GM19452 (cell line): ENCODE results near the gene ATP6V1F.
A peak's percentile ranks its signal among the peaks of the same experiment; 100 is the strongest.

ENCODE experiments used
- ATAC-seq: cut with Tn5 transposase; IDR thresholded peaks from one replicate; pipeline ENCODE4 v1.9.1; 2021; ENCODE audit not compliant: unreplicated experiment

ATP6V1F gene

GRCh38 chr7:128881458-128882125, 18.9 kb downstream of the ATP6V1F start:
- ATAC-seq: no peak

DNA sequence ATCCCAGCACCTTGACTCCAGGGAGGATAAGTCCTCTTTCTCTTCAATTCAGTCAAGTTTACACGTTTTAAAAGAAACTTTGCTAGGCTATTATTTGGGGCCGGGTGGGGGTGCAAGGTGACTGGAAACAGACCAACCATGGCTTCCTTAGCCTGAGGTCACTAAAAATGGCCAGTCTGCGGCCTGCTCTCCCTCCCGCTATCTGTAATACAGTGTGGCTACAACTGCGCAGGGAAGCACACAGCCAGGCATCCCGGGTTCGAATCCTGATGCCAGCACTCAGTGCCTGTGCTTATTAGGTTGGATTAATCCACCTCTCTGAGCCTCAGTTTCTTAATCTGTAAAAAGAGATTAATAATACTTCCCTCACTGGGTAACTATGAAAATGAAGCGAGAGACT, 19.5 kb downstream of the ATP6V1F start:
- ATAC-seq: no peak

- ATAC-seq: peak; percentile 65
Observed at GRCh38 chr7:128883622-128884448, 21.2 kb downstream of the ATP6V1F start.

- no peak for ATAC-seq
Observed at GRCh38 chr7:128884561-128885369, 22.1 kb downstream of the ATP6V1F start.

DNA sequence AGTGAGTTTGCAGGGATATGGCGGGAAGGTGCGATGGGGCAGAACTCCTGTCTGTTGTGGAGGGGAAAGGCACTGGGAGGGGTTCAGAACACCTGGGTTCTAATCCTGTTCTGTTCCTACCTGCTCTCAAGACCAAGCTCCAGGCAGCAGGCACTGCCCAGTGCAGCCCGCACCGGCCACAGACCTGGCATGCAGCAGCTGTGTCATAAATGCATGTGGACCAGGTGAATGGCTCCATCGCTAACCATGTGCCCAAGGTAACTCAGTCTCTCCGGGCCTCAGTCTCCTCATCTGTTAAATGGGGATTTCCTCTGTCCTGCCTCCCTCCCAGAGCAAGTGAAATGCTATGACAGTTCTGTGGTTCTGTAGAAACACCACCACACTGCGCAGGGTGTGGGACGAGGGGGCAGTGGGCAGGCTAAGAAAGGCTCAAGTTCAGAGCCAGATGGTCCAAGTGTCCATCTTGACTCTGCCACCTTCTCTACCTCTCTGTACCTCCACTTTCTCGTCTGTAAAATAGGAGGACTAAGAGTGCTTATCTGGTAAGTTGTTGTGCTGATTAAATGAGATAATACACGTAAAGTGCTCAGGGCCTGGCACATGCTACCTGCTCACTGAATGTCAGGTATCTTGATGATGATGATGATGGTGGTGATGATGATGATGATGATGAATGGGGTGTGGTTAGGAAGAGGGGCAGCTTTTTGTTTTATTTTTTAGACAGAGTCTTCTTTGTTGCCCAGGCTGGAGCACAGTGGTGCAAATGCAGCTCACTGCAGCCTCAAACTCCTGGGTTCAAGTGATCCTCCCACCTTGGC, 22.9 kb downstream of the ATP6V1F start:
- ATAC-seq: no peak

DNA sequence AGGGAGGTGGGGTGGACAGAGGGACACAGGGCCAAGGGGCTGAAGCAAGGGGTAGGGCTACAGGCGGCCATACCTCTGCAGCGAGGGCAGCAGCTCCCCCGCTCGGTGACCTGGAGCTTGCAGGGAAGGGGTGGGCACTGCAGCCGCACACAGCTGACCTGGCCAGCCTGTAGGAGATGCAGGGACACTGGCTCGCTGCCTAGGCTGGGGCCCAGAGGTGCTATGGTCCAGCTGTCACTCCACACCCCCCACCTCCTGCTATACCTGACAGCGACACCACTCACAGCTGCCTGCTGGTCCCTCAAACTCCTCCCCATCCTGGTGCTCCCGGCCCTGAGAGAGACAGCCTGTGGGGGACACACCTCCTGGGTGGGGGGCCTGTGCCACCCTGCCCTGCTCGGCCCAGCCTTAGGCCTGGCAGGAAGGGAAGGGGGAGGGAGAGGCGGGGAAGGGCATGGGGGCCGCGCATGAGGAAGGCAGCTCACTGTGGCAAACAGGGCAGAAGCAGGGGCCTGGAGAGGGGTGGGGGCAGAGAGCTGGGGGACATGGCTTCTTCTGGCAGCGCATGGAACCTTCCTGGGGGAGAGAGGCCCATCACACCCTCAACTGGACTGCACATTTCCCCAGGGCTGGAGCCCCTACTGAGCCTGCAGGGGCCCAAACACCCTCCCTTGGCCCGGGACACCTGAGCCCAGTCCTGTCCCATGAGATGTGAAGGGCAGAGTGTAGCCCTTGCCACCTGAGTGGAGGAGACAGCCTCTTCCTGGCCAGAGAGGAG, 23.9 kb downstream of the ATP6V1F start:
- ATAC-seq: no peak

- ATAC-seq: no peak
Observed at GRCh38 chr7:128887169-128888038, 24.7 kb downstream of the ATP6V1F start.

DNA sequence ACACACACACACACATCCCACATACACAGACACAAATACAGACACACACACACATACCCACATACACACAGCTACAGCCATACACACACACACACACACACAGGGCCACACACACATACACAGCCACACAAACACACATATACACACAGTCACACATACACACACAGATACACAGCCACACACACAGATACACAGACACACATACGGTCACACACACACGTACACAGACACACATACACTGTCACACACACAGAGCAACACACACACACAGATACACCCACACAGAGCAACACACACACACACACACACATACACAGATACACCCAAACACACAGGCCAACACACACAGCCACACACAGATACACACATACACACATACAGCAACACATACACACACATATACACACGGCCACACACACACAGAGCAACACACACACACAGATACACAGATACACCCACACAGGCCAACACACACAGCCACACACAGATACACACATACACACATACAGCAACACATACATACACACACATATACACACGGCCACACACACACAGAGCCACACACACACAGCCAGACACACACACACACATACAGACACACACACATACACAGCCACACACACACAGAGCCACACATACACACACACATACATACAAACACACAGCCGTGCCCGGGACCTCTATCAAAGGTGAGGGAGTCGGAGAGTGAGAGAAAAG, 25.5 kb downstream of the ATP6V1F start:
- no peak for ATAC-seq

- ATAC-seq: no peak
Observed at GRCh38 chr7:128888756-128889095, 26.1 kb downstream of the ATP6V1F start.

DNA sequence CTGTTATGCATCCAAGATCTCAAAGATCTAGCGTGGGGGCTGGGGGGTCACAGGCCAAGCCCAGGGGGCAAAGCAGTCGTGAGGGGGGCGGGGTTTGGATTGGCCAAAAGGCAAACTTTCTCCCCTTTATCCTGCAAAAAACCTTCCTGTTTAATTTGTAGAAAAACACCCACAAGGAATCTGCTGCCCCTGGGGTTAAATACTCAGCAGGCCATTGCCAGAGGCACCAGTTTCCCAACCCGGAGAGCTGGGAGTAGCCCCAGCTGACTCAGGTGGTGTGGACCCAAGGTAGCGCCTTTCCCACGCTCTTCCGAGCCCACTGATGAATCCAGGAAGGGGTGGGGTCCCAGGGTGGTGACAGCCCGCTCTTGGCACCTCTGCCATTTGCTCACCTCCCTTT, 26.5 kb downstream of the ATP6V1F start:
- ATAC-seq: no peak

DNA sequence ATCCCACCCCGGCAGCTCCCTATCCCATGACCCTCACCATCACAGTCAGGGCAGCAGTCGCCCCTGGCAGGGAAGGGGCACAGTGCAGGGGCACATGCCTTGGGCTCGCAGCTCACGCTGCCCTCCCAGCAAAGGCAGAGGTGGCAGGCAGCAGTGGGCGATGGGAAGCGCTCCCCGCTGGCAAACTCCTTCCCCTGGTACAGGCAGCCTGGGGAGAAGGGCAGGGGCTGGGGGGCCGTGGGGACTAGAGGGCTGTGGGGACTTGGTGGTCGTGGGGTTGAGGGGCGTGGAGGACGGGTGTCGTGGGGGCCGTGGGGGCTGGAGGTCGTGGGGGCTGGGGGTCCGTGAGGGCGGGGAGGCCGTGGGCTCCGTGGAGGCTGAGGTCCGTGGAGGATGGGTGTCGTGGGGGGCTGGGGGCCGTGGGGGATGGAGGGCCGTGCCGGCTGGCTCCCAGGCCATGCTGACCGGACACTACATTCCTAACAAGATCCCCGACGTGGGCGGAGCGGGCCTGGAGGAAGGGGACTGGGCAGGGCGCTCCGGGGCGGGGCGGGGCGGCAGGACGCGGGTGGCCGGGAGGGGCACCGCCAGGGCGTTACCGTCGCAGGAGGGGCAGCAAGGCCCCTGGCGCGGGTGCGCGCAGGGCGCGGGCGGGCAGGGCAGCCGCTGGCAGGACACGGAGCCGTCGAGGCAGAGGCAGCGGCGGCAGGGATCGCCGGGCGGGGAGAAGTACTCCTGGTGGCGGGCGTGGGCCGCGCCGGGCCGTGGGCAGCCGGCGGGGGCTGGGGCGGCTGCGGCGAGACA, 27.9 kb downstream of the ATP6V1F start:
- no peak for ATAC-seq

DNA sequence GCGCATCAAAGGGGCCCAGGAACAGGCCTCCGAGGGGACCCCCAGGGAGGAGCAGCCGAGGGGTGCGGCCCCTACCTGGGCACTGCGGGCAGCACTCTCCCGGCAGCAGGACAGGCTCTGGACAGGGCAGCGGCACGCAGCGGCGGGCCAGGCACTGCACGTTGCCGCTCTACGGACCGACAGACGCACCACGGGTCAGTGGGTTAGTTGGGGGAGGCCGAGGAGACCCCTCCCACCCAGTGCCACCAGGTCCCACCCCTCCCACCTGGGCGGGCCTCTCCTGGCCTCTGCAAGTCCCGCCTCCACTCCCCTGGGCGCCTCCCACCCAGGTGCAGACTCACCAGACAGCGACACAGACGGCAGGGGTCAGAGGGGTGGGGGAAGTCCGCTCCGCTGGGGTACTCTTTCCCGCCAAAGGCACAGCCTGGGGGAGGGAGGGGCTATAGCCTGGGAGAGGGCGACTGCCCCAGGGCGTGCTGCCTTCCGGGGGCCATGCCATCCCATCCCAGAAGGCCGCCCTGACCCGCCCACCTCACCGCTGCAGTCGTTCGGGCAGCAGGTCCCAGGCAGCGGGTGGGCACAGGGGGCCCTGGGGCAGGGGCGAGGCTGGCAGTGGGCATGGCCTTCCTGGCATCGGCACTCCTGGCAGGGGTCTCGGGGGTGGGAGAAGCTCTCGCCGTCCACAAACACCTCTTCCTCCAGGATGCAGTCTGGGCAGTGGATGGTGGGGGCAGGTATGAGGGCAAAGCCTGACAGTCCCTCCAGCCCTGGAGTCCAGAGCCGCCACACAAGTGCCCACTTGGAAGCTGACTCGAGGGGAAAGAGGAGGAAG, 28.7 kb downstream of the ATP6V1F start:
- no peak for ATAC-seq

DNA sequence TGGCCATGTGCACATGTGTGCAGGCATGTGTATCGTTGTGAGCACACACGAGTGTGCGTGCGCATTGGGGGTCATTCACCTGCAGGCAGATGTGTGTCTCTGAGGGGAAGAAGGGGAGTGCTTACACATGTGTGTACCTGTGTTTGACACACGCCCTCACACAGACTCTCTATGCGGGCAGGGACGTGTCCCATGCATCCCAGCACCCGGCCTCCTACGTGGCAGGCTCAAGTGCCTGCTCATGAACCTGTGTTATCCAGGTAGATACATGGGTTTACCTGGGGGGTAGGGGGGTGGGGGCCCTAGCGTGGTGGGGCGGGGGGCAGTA, 29.2 kb downstream of the ATP6V1F start:
- ATAC-seq: no peak

DNA sequence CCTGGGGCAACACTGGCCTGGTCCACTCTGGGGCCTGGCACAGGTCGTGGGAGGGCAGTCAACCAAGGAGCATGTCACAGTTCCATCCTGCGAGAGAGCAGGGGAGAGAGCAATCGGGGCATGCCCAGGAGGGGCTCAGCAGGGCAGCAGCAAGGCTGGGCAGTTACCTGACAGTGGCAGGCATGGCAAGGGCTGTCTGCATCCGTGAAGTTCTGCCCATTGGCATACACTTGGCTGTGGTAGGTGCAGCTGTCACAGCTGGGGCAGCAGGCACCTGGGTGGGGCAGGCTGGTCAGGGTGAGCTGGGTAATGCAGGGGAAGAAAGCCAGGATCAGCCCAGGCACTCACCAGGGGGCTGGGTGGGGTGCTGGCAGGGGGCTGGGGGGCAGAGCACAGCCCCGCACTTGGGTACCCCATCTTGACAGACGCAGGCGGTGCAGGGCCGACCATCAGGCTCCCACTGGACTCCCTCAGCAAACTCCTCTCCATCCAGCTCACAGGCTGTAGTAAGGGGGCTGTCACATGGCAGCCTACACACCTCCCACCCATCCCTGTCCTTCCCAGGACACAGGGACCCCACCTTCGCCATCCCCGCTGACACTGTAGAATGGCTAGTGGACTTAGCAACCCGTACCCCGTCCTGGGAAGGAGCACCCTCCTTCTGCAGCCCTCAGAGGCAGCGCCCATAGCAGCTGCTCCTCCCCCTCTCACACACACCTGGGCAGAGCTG, 30.0 kb downstream of the ATP6V1F start:
- no peak for ATAC-seq

GRCh38 chr7:128893251-128894100, 30.8 kb downstream of the ATP6V1F start:
- no peak for ATAC-seq

GRCh38 chr7:128894101-128894440, 31.4 kb downstream of the ATP6V1F start:
- no peak for ATAC-seq
